ENCODE results near the gene SNCB.
A peak's percentile ranks its signal among the peaks of the same experiment; 100 is the strongest.

Gene SNCB

DNA sequence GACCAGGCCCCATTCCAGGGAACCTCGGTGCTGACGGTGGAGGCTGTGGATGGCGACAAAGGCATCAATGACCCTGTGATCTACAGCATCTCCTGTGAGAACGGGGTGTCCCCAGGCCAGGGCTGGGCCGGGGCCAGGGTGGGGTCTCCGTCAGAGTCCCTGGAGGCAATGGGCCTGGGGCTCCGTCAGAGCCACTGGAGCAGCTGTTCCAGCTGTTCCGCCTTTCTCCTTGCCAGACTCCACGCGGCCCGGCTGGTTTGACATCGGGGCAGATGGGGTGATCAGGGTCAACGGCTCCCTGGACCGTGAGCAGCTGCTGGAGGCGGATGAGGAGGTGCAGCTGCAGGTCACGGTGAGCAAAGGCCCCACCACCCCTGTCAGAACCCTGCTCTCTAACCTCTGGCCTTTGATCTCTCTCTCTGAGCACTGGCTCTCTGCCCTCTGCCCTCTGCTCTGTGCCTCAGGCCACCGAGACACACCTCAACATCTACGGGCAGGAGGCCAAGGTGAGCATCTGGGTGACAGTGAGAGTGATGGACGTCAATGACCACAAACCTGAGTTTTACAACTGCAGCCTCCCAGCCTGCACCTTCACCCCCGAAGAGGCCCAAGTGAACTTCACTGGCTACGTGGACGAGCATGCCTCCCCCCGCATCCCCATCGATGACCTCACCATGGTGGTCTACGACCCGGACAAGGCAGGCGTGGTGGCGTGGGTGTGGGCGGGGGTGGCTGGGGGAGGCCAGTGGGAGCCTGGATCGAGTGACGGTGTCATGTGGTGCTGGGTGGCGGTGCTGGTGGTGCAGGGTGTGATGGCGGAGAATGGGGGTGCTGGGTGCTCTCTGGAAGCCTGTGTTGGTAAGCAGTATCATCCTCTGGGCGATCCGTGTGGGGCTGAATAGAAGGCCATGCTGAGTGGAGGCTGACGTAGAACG is 54.6 kb downstream of the SNCB start:
- DNase-seq (ENCODE audit: low read depth) = no peak

GRCh38 chr5:176575066-176575465 is 55.3 kb downstream of the SNCB start:
- no peak for DNase-seq (ENCODE audit: low read depth)
- TF ChIP-seq, protein P1, sequence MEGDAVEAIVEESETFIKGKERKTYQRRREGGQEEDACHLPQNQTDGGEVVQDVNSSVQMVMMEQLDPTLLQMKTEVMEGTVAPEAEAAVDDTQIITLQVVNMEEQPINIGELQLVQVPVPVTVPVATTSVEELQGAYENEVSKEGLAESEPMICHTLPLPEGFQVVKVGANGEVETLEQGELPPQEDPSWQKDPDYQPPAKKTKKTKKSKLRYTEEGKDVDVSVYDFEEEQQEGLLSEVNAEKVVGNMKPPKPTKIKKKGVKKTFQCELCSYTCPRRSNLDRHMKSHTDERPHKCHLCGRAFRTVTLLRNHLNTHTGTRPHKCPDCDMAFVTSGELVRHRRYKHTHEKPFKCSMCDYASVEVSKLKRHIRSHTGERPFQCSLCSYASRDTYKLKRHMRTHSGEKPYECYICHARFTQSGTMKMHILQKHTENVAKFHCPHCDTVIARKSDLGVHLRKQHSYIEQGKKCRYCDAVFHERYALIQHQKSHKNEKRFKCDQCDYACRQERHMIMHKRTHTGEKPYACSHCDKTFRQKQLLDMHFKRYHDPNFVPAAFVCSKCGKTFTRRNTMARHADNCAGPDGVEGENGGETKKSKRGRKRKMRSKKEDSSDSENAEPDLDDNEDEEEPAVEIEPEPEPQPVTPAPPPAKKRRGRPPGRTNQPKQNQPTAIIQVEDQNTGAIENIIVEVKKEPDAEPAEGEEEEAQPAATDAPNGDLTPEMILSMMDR (IDR thresholded peaks at IDR 0.05; ENCODE audit: low read length, missing control alignments) = no peak

More for the DNA sequence above, 54.6 kb downstream of the SNCB start:
- TF ChIP-seq, protein P1 (IDR thresholded peaks at IDR 0.05; ENCODE audit: low read length, missing control alignments) = no peak
- H3K4me3 ChIP-seq (replicated peaks; ENCODE audit: low read depth, low read length) = no peak overlapping the region

GRCh38 chr5:176574297-176574591 is 56.1 kb downstream of the SNCB start:
- TF ChIP-seq, protein P1 (IDR thresholded peaks at IDR 0.05; ENCODE audit: low read length, missing control alignments) = no peak
- no peak for DNase-seq (ENCODE audit: low read depth)
- H3K4me3 ChIP-seq (replicated peaks; ENCODE audit: low read depth, low read length) = no peak overlapping the region

More at GRCh38 chr5:176575066-176575465, 55.3 kb downstream of the SNCB start:
- H3K4me3 ChIP-seq (replicated peaks; ENCODE audit: low read depth, low read length) = no peak overlapping the region

- TF ChIP-seq, protein P1 (IDR thresholded peaks at IDR 0.05; ENCODE audit: low read length, missing control alignments) = peak; percentile 84
- peak; percentile 51 for DNase-seq (ENCODE audit: low read depth)
- no peak overlapping the region for H3K4me3 ChIP-seq (replicated peaks; ENCODE audit: low read depth, low read length)
Measured at GRCh38 chr5:176573564-176574296, 56.6 kb downstream of the SNCB start.

Measured in fibroblast of pulmonary artery (primary cell).